ENCODE data around the gene RNASEL.
A peak's percentile ranks its signal among the peaks of the same experiment; 100 is the strongest.

The RNASEL gene

GRCh38 chr1:182620924-182621585, 32.0 kb upstream of the RNASEL start:
- H3K4me3 ChIP-seq (ENCODE audit: low read depth, low read length), result no peak overlapping the region
- TF ChIP-seq, protein P1, sequence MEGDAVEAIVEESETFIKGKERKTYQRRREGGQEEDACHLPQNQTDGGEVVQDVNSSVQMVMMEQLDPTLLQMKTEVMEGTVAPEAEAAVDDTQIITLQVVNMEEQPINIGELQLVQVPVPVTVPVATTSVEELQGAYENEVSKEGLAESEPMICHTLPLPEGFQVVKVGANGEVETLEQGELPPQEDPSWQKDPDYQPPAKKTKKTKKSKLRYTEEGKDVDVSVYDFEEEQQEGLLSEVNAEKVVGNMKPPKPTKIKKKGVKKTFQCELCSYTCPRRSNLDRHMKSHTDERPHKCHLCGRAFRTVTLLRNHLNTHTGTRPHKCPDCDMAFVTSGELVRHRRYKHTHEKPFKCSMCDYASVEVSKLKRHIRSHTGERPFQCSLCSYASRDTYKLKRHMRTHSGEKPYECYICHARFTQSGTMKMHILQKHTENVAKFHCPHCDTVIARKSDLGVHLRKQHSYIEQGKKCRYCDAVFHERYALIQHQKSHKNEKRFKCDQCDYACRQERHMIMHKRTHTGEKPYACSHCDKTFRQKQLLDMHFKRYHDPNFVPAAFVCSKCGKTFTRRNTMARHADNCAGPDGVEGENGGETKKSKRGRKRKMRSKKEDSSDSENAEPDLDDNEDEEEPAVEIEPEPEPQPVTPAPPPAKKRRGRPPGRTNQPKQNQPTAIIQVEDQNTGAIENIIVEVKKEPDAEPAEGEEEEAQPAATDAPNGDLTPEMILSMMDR (IDR thresholded peaks at IDR 0.05; ENCODE audit: borderline replicate concordance, insufficient read depth, low read depth, low read length), result no peak

DNA sequence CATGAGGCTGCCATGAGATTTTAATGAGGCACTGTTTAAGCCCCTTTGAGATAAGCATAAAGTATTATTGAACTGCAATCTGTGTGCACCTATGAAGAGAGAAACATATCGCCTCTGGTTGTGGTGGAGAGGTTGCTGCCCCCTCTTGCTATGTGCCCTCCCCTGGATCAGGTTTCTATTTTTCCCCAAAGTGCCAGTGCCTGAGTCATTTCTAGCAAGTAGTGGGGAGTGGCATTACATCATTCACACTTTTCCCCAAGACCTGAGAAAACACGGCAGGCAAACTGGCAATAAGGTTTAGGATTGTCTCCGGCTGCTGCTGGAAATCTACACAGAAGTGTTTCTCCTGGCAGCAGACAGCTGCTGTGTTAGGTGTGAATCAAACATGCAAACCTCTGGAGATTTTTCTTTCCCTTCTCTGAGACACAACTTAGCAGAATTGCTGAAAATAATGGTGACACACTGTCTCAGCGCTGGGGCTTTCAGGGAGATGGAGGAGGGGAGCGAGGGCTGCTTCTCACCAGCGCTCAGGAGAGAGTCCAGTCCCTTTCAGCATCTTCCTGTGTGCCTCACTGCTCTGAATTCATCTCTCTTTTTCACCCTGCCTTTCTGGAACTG, 28.8 kb upstream of the RNASEL start:
- no peak overlapping the region for H3K4me3 ChIP-seq (ENCODE audit: low read depth, low read length)
- TF ChIP-seq, protein P1 (IDR thresholded peaks at IDR 0.05; ENCODE audit: borderline replicate concordance, insufficient read depth, low read depth, low read length), result no peak

DNA sequence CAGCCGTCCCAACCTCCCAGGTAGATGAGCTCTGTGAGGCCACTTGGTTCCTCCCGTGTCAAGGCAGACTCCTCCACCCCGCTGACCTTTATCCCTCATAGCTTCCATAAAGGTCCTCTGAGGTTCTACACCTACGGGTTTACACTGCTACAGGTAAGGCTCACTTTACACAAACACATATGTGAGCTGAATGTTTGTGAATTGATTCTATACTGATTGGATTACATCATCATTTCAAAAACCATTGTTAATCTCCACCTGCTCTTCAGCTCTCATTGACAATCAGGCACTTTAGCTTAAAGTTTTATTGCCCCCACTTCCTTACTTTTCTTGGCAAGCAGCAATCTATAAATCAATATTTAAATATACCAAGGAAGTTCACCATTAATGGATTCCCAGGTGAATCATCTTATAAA, 28.0 kb upstream of the RNASEL start:
- TF ChIP-seq, protein P1 (IDR thresholded peaks at IDR 0.05; ENCODE audit: borderline replicate concordance, insufficient read depth, low read depth, low read length), result no peak
- no peak overlapping the region for H3K4me3 ChIP-seq (ENCODE audit: low read depth, low read length)

DNA sequence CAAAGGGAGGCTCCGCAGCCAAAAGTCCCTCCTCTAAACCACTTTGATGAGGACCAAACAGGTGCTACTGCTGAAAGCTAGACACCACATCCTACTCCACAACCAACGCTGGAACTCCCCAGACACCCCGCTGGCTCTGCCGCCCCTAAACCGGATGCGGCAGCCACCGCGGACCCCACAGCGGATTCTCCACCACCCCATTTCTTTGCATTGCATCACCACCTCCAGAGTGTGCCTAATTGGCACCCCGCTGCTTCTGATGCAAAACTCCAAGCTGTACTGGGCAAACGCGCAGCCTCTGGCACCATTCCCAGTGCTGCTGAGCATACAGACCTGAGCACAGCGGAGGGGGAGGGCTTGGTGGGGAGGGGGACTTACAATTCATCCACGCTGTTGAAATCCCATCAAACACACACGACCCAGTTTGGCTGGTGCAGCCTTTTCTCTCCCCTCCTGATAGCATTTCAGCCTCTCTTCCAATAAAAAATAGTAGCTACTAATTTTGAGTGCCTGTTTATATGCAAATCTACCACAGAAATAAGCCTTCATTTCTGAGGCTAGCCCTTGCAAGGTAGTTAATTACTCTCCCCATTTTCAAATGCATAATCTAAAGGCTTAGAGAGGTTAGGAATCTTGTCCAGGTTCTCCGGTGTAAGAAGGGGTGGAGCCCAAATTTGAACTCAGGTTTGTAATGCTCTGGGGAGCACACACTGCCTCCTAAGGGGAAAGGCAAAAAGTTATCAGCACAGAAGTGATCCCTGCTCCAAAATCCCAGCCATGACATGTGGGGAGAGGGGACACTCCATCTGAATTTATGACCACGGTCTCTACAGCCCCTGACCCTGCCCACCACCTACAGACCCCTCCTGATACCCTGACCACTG, 27.3 kb upstream of the RNASEL start:
- H3K4me3 ChIP-seq (ENCODE audit: low read depth, low read length), result peak overlapping the region; percentile 27
- TF ChIP-seq, protein P1 (IDR thresholded peaks at IDR 0.05; ENCODE audit: borderline replicate concordance, insufficient read depth, low read depth, low read length), result no peak

DNA sequence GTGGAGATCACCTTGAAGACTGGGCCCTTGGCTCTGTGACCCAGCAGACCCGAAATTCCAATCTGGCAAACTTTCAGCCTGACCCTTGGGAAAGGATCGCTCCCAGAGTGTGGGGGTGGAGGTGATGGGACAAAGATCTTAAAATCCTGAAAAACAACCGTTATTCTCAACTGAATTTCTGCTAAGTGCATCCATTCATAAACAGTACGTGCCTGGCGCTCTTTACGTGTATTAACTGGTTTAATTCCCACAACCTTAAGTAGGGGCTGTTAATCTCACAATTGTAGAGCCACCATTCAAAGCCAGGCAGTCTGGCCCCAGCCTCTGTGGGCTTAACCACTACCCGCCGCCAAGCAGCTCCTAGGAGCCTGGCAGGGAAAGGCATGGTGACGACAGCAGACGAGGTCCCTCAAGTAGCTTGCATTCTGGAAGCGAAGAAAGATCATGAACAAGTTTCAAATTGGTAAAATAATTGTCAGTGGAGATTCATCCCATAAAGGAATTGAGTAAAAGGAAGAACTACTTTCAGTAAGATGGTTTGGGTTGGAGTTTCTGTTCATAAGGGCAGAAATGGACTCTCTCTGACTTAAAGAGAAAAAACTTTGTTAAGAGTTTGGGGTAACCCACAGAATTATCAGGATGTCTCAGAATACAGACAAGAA, 26.5 kb upstream of the RNASEL start:
- H3K4me3 ChIP-seq (ENCODE audit: low read depth, low read length), result peak overlapping the region; percentile 61

DNA sequence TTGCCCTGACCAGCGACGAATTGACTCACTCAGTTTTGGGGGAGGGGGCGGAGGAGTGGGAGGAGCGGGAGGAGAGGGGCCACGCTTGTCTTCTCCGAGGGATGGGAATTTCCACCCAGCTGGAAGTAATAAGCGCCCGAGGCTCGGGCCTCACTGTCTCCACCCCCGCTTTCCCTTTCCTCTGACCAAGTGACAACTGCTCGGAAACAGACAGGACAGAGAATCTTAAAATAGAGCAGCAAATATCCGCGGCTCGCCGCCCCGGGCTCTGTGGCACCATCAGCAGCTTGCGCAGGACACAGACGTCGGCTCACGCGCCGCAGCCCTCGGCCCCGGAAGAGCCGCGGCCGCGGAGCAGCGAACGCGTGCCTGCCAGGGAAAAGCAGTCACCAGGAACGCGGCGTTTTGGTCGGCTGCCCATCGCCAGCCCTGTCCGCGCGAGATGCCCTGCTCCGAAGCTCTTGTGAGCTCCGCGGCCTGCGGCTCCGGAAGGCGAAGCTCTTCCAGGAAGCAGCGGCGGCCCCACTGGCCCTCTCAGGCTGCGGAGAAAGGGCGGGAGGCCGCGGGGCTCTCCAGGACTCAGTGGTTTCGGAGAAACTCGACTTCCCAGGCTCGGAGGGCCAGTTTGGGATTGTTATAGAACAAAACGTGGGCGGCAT, 25.9 kb upstream of the RNASEL start:
- peak overlapping the region; percentile 61 for H3K4me3 ChIP-seq (ENCODE audit: low read depth, low read length)
- TF ChIP-seq, protein P1 (IDR thresholded peaks at IDR 0.05; ENCODE audit: borderline replicate concordance, insufficient read depth, low read depth, low read length), result no peak

More for the DNA sequence above, 26.5 kb upstream of the RNASEL start:
- TF ChIP-seq, protein P1 (IDR thresholded peaks at IDR 0.05; ENCODE audit: borderline replicate concordance, insufficient read depth, low read depth, low read length), result no peak
